LNCaP clone FGC (cell line): ENCODE data around the gene SOX5.

Experiments used
- DNase-seq: peaks from one replicate; pipeline ENCODE4 v3.0.0-alpha.2; 2011; ENCODE audit warnings: low read depth
- H3K4me3 ChIP-seq: 2 replicates; pipeline ENCODE4 v1.5.1; 2011; ENCODE audit warnings: mild to moderate bottlenecking, low read depth, low read length, control low read depth
- CTCF ChIP-seq: IDR thresholded peaks from 2 replicates; pipeline ENCODE4 v1.5.1; 2012; ENCODE audit warnings: mild to moderate bottlenecking; ENCODE audit not compliant: control insufficient read depth, insufficient read depth; ENCODE audit errors: extremely low read depth

Gene SOX5

GRCh38 chr12:23596568-23596967 is 352.9 kb downstream of the SOX5 start:
- DNase-seq = no peak
- TF ChIP-seq CTCF = no peak
- H3K4me3 ChIP-seq = no peak overlapping the region

- no peak for DNase-seq
- no peak for TF ChIP-seq CTCF
- H3K4me3 ChIP-seq = no peak overlapping the region
These were observed 361.5 kb downstream of the SOX5 start for GRCh38 chr12:23587833-23588559.

- H3K4me3 ChIP-seq = no peak overlapping the region
- TF ChIP-seq CTCF = no peak
- DNase-seq = no peak
These were observed 363.7 kb downstream of the SOX5 start for GRCh38 chr12:23585782-23586163.

GRCh38 chr12:23585156-23585781 is 364.2 kb downstream of the SOX5 start:
- H3K4me3 ChIP-seq = no peak overlapping the region
- TF ChIP-seq CTCF = no peak
- no peak for DNase-seq

- no peak for TF ChIP-seq CTCF
- H3K4me3 ChIP-seq = no peak overlapping the region
- DNase-seq = no peak
These were observed 367.6 kb downstream of the SOX5 start for GRCh38 chr12:23581913-23582312.

- DNase-seq = no peak
- TF ChIP-seq CTCF = no peak
These were observed 370.2 kb downstream of the SOX5 start for GRCh38 chr12:23579257-23579656.

GRCh38 chr12:23576372-23576771 is 373.1 kb downstream of the SOX5 start:
- no peak for TF ChIP-seq CTCF
- no peak overlapping the region for H3K4me3 ChIP-seq
- no peak for DNase-seq

More at GRCh38 chr12:23579257-23579656, 370.2 kb downstream of the SOX5 start:
- no peak overlapping the region for H3K4me3 ChIP-seq
